ENCODE data around the gene TBC1D5.

TBC1D5 gene

GRCh38 chr3:17755836-17756235, 13.4 kb upstream of the TBC1D5 start:
- no peak overlapping the region for H3K27ac Mint-ChIP-seq
- H3K9me3 Mint-ChIP-seq: no peaks in the 10 kb centered on the region
- H3K4me3 Mint-ChIP-seq: no peak overlapping the region
- H3K36me3 Mint-ChIP-seq: no peaks in the 10 kb centered on the region
- no peaks in the 10 kb centered on the region for H3K27me3 Mint-ChIP-seq
- ATAC-seq: no peak
- H3K4me1 Mint-ChIP-seq: peaks cover 9% of the 10 kb centered on the region

DNA sequence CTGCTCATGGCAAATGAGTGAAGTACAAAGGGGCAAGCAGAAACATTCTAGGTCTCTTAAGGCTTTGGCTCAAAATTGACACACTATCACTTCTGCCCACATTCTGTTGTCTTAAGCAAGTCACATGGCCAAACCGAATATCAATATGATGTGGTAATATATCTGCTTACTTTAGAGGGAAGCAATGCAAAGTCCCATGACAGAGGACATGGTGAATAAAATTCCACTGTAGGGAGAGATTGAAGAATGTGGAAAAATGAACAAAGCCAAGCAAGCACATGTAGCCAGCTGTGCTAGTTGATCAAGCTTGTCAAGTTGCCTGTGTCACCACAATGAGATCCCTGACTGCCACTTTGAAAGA, 11.2 kb upstream of the TBC1D5 start:
- ATAC-seq: no peak
- Mint-ChIP-seq H3K9me3 (no peaks in the 10 kb centered on the region), H3K36me3 (no peaks in the 10 kb centered on the region)

DNA sequence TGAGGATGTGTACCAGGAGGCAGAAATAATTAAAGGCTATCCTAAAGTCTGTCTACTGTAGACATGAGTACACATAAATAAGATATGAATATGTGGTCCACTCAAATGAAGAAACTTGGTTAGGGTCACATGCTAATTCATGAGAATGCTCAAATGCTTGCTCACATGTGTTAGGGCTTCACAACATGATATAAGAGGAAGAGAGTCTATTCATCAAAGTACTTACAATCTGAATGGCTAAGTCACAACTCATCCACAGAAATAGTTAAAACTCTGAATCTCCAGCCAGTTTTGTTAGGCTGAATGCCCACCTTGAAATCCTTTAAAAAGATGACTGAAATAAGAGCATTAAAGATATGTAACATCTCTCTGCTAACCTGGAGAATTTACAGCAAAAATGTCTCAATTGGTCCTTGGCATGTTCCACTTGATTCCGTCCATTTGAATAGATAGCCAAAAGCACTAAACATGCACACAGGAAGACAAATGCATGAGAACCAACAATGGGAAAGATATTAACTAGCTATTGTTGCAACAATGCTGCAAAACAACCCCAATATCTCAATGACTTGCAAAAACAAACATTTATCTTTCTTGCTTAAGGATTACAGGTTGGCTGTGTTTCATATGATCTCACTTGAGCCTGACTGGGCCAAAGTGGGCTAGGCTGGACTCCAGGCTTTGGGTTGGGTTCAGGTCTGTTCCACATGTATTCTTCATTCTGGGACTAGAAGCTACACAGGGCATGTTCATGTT, 10.6 kb upstream of the TBC1D5 start:
- peaks cover 24% of the 10 kb centered on the region for H3K4me1 Mint-ChIP-seq
- no peak overlapping the region for H3K27ac Mint-ChIP-seq
- no peaks in the 10 kb centered on the region for H3K27me3 Mint-ChIP-seq
- no peaks in the 10 kb centered on the region for H3K9me3 Mint-ChIP-seq
- ATAC-seq: no peak
- no peaks in the 10 kb centered on the region for H3K36me3 Mint-ChIP-seq
- no peak overlapping the region for H3K4me3 Mint-ChIP-seq

More for the DNA sequence above, 11.2 kb upstream of the TBC1D5 start:
- no peak overlapping the region for H3K4me3 Mint-ChIP-seq
- H3K4me1 Mint-ChIP-seq: peaks cover 24% of the 10 kb centered on the region
- H3K27me3 Mint-ChIP-seq: no peaks in the 10 kb centered on the region
- H3K27ac Mint-ChIP-seq: no peak overlapping the region

DNA sequence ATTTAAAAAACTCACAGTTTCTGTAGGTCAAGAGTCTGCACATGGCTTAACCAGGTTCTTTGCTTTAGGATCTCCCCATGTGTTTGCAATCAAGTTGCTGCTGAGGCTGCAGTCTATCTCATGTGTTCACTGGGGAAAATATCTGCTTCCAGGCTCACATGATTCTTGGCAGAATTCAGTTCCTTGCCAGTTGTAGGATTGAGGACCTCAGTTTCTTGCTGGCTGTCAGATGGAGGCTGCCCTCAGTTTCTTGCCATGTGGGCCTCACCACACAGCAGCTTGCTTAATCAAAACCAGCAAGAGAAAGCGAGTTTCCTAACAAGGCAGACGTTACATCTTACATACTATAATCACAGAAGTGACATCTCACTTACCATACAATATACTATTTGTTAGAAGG, 10.0 kb upstream of the TBC1D5 start:
- H3K4me3 Mint-ChIP-seq: no peak overlapping the region
- H3K4me1 Mint-ChIP-seq: peaks cover 31% of the 10 kb centered on the region
- H3K36me3 Mint-ChIP-seq: no peaks in the 10 kb centered on the region
- no peaks in the 10 kb centered on the region for H3K27me3 Mint-ChIP-seq
- ATAC-seq: no peak
- H3K9me3 Mint-ChIP-seq: no peaks in the 10 kb centered on the region
- no peak overlapping the region for H3K27ac Mint-ChIP-seq

- Mint-ChIP-seq H3K4me3 (peak overlapping the region; percentile 74), H3K27ac (peak overlapping the region; percentile 86), H3K27me3 (no peaks in the 10 kb centered on the region), H3K36me3 (no peaks in the 10 kb centered on the region), H3K4me1 (peaks cover 35% of the 10 kb centered on the region), H3K9me3 (no peaks in the 10 kb centered on the region)
- no peak for ATAC-seq
These were observed 7.4 kb upstream of the TBC1D5 start for GRCh38 chr3:17749705-17750293.

GRCh38 chr3:17749281-17749680, 6.8 kb upstream of the TBC1D5 start:
- H3K4me3 Mint-ChIP-seq: peak overlapping the region; percentile 74
- no peaks in the 10 kb centered on the region for H3K9me3 Mint-ChIP-seq
- no peaks in the 10 kb centered on the region for H3K36me3 Mint-ChIP-seq
- peak; percentile 45 for ATAC-seq
- peaks cover 38% of the 10 kb centered on the region for H3K4me1 Mint-ChIP-seq
- peak overlapping the region; percentile 86 for H3K27ac Mint-ChIP-seq
- H3K27me3 Mint-ChIP-seq: no peaks in the 10 kb centered on the region

DNA sequence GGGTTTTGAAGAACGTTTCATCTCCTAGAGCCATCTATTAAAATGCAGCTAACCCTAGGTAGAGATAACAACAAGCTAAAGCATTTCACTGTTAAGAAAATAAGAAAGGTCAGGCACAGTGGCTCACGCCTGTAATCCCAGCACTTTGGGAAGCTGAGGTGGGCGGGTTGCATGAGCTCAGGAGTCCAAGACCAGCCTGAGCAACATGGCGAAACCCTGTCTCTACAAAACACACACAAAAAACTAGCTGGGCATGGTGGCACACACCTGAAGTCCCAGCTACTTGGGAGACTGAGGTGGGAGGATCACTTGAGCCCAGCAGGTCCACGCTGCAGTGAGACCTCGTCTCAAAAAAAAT, 5.4 kb upstream of the TBC1D5 start:
- H3K27ac Mint-ChIP-seq: peak overlapping the region; percentile 88
- H3K36me3 Mint-ChIP-seq: no peaks in the 10 kb centered on the region
- no peak for ATAC-seq
- H3K4me1 Mint-ChIP-seq: peaks cover 45% of the 10 kb centered on the region
- peak overlapping the region; percentile 57 for H3K4me3 Mint-ChIP-seq
- H3K27me3 Mint-ChIP-seq: no peaks in the 10 kb centered on the region
- no peaks in the 10 kb centered on the region for H3K9me3 Mint-ChIP-seq

GRCh38 chr3:17747174-17747889, 4.9 kb upstream of the TBC1D5 start:
- no peaks in the 10 kb centered on the region for H3K27me3 Mint-ChIP-seq
- ATAC-seq: peak; percentile 86
- peak overlapping the region; percentile 57 for H3K4me3 Mint-ChIP-seq
- no peaks in the 10 kb centered on the region for H3K9me3 Mint-ChIP-seq
- peaks cover 45% of the 10 kb centered on the region for H3K4me1 Mint-ChIP-seq
- no peaks in the 10 kb centered on the region for H3K36me3 Mint-ChIP-seq
- peak overlapping the region; percentile 88 for H3K27ac Mint-ChIP-seq

DNA sequence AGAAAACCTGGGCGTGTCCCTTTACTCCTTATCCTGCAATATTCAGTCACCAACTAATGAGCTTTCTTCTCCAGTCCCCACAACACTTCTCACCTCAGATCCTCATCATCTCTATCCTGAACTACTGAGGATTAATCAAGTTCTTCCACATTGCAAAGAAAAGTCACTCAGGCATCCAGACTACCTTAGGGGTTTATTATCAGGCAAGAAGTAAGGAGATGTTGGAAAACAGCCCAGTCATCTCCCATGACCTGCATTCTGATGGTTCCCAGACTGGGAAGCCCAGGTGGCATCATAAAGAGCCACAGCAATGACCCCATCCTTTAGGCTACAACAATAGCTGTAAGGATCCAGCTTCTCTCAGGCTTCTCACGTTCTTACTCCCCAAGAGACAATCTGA, 3.5 kb upstream of the TBC1D5 start:
- Mint-ChIP-seq H3K4me3 (no peak overlapping the region), H3K4me1 (peaks cover 52% of the 10 kb centered on the region), H3K9me3 (no peaks in the 10 kb centered on the region), H3K36me3 (no peaks in the 10 kb centered on the region), H3K27ac (peak overlapping the region; percentile 2), H3K27me3 (no peaks in the 10 kb centered on the region)
- ATAC-seq: no peak

- Mint-ChIP-seq H3K4me1 (peaks cover 57% of the 10 kb centered on the region), H3K9me3 (no peaks in the 10 kb centered on the region), H3K36me3 (no peaks in the 10 kb centered on the region), H3K27me3 (no peaks in the 10 kb centered on the region), H3K27ac (peak overlapping the region; percentile 2), H3K4me3 (no peak overlapping the region)
- no peak for ATAC-seq
These were observed 2.9 kb upstream of the TBC1D5 start for GRCh38 chr3:17745301-17745700.

- no peak for ATAC-seq
- H3K9me3 Mint-ChIP-seq: no peaks in the 10 kb centered on the region
- H3K4me1 Mint-ChIP-seq: peaks cover 59% of the 10 kb centered on the region
- H3K27ac Mint-ChIP-seq: no peak overlapping the region
- no peak overlapping the region for H3K4me3 Mint-ChIP-seq
- H3K27me3 Mint-ChIP-seq: no peaks in the 10 kb centered on the region
- H3K36me3 Mint-ChIP-seq: no peaks in the 10 kb centered on the region
These were observed 2.3 kb upstream of the TBC1D5 start for GRCh38 chr3:17744693-17745092.

DNA sequence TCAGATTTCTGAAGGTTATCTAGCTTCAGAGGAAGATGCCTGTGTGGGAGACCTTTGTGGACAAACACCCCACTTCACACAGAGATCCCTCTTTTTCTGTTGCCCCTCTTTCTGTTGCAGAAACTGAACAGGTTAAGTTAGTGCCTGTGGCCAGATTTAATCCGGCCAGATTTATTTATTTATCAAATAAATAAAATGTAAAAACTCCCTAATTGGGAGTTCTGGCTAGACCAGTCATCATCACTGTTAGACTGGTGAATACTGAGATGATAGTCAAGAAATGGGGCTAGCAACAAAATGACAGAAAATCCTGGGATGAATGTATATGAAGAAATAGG, 1.2 kb upstream of the TBC1D5 start:
- no peaks in the 10 kb centered on the region for H3K36me3 Mint-ChIP-seq
- H3K9me3 Mint-ChIP-seq: no peaks in the 10 kb centered on the region
- no peaks in the 10 kb centered on the region for H3K27me3 Mint-ChIP-seq
- no peak for ATAC-seq
- peaks cover 59% of the 10 kb centered on the region for H3K4me1 Mint-ChIP-seq
- peak overlapping the region; percentile 100 for H3K27ac Mint-ChIP-seq
- H3K4me3 Mint-ChIP-seq: peak overlapping the region; percentile 93

DNA sequence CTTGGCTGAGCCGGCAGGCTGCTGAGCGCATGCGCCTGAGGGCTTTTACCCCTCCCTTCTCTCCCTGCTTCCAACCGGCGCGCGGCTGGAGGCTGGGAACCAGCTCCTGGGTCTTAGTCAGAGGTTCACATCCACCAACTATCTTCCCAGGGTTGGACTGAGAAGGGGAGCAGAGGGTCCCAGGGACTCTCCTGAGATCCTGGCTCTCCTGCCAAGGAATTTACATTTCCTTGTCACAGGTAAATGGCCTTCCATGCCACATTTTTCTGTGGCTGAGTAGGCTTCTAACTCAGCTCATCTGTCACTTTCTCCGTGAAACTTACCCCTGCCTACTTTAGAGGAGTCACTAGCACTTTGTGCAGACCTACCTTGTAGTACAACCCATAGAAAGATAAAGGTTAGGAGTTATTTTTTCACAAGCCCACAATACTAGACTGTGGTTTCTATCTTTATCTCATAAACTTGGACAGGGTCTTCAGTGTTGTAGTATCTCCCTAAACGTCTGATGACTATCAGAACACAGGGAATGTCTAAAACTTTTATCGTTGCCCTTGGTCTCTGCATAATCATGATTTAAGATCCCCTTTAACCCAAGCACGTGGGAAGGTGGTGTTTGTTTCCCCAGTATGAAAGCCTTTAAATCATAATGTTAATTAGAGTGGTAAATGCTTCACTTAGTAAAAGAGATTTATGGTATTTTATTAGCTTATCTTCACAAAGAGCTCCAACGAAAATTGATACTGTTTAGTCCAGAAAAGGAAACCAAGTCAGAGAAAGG, 638 bp upstream of the TBC1D5 start:
- H3K36me3 Mint-ChIP-seq: no peaks in the 10 kb centered on the region
- no peak for ATAC-seq
- peaks cover 65% of the 10 kb centered on the region for H3K4me1 Mint-ChIP-seq
- H3K27ac Mint-ChIP-seq: peak overlapping the region; percentile 100
- no peaks in the 10 kb centered on the region for H3K9me3 Mint-ChIP-seq
- peak overlapping the region; percentile 93 for H3K4me3 Mint-ChIP-seq
- H3K27me3 Mint-ChIP-seq: no peaks in the 10 kb centered on the region

DNA sequence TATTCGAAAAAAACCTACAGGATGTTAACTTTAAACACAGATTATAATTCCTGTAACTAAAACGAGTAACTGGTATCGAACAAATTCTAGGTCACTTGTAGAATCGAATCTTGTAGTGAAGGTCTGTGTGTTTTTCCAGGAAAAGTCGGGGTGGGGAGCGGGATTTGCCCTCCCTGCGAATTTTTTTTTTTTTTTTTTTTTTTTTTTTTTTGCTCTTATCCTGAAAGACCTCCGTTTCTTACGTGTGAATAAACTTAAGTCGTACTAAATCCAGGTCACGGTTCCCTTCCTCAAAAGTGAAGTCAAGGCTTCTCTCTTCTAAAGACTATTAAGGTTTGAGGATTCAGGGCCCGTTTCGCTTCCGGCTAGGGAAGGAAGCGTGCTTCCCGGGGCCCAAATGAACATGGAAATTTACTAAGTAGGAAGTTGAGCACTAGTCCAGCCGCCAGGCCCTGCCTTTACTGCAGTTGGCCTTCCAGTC, 770 bp downstream of the TBC1D5 start:
- Mint-ChIP-seq H3K36me3 (no peaks in the 10 kb centered on the region), H3K4me1 (peaks cover 65% of the 10 kb centered on the region), H3K4me3 (peak overlapping the region; percentile 93), H3K27me3 (no peaks in the 10 kb centered on the region), H3K9me3 (no peaks in the 10 kb centered on the region), H3K27ac (peak overlapping the region; percentile 100)
- ATAC-seq: no peak

GRCh38 chr3:17740721-17741141, 1.7 kb downstream of the TBC1D5 start:
- ATAC-seq: no peak
- H3K4me3 Mint-ChIP-seq: peak overlapping the region; percentile 93
- H3K9me3 Mint-ChIP-seq: no peaks in the 10 kb centered on the region
- H3K27me3 Mint-ChIP-seq: no peaks in the 10 kb centered on the region
- peak overlapping the region; percentile 100 for H3K27ac Mint-ChIP-seq
- peaks cover 9% of the 10 kb centered on the region for H3K36me3 Mint-ChIP-seq
- peaks cover 69% of the 10 kb centered on the region for H3K4me1 Mint-ChIP-seq

Data from stimulated activated memory B cell treated with anti-CD40 and anti-IgM and Interleukin-4, amounts not matched to agents 10 μg/mL and 1 μg/mL and 100 μg/mL, for 72 hours (primary cell).